Breast epithelium (tissue), 4 donors: ENCODE measurements around the gene EXOC3L1. TPM values are rescaled to one million over a fixed set of nuclear protein-coding genes. Genes with fewer than 3 reads are reported as not detected.

Experiments used
- DNase-seq, 2 donors: peaks; one replicate each; pipeline ENCODE4 v3.0.0-alpha.2; 2019; ENCODE audit warnings: low spot score in 2 of 2
- H3K27ac ChIP-seq, 2 donors: fragments of 200-600 bp; sonication (generic) in 1 of 2; one replicate each; pipeline ENCODE4 v1.5.1; 2016 to 2019; ENCODE audit warnings: mild to moderate bottlenecking in 1 of 2
- H3K27me3 ChIP-seq, 2 donors: fragments of 200-600 bp; sonication (generic) in 1 of 2; one replicate each; pipeline versions ENCODE4 v1.5.1 to v1.6.0; 2017 to 2019; ENCODE audit warnings: control low read depth in 1 of 2, mild to moderate bottlenecking in 1 of 2
- H3K36me3 ChIP-seq: fragments of 200-600 bp; one replicate; pipeline ENCODE4 v1.5.1; 2019
- H3K4me1 ChIP-seq, 2 donors: fragments of 200-600 bp; sonication (generic); one replicate each; pipeline ENCODE4 v1.5.1; 2016 to 2019; ENCODE audit warnings: control low read depth in 1 of 2
- H3K4me3 ChIP-seq, 3 donors: fragments of 200-600 bp; sonication (generic); 1 replicate in 2 of 3; 2 replicates in 1 of 3; pipeline ENCODE4 v1.5.1; 2016 to 2019; ENCODE audit warnings: mild to moderate bottlenecking in 3 of 3, moderate library complexity in 2 of 3
- H3K9me3 ChIP-seq, 2 donors: fragments of 200-600 bp; sonication (generic) in 1 of 2; one replicate each; pipeline ENCODE4 v1.5.1; 2016 to 2019; ENCODE audit warnings: control low read depth in 1 of 2
- CTCF ChIP-seq, 3 donors: fragments of 450-650 bp; IDR thresholded peaks; one replicate each; pipeline ENCODE4 v1.5.1; 2016 to 2017; ENCODE audit warnings: antibody characterized with exemption in 3 of 3, mild to moderate bottlenecking in 3 of 3, moderate library complexity in 3 of 3
- POLR2A ChIP-seq: fragments of 450-650 bp; IDR thresholded peaks from one replicate; pipeline ENCODE4 v1.6.1; 2016; ENCODE audit warnings: antibody characterized with exemption, mild to moderate bottlenecking, moderate library complexity
- POLR2AphosphoS5 ChIP-seq, 3 donors: sonication (generic); formaldehyde crosslinking; IDR thresholded peaks; one replicate each; pipeline ENCODE4 v1.6.1; 2017; ENCODE audit warnings: antibody characterized with exemption in 3 of 3
- intact Hi-C: fragments of 100-400 bp; cut with DNase I; formaldehyde crosslinking; loops from one replicate; pipeline ENCODE4 v1.15.1; 2023; ENCODE audit warnings: low total_unique reads
- total RNA-seq, 3 donors: library from RNA; depleted of rRNA; stranded (reverse); fragments of >200 nt; gene quantifications; one replicate each; pipeline ENCODE4 v1.1.0, GENCODE V29; 2016

Gene EXOC3L1
- total RNA-seq, 3 donors from 2014 or later, result 1.1 to 3.6 (median 2.2) TPM

- no peak for DNase-seq
- Histone ChIP-seq H3K27me3 (no peaks in the 10 kb centered on the region), H3K27ac (peak overlapping the region; percentile 95), H3K36me3 (no peaks in the 10 kb centered on the region), H3K4me3 (no peak overlapping the region), H3K9me3 (no peaks in the 10 kb centered on the region), H3K4me1 (peaks cover 9% of the 10 kb centered on the region in 2 donors)
- TF ChIP-seq CTCF (IDR thresholded peaks at IDR 0.05) (no peak), POLR2A (no peak), POLR2AphosphoS5 (IDR thresholded peaks at IDR 0.05) (no peak)
- intact Hi-C loops, result no loop called here
Observed at GRCh38 chr16:67169011-67169451, 20.9 kb downstream of the EXOC3L1 start.

GRCh38 chr16:67167588-67167987, 22.3 kb downstream of the EXOC3L1 start:
- intact Hi-C loops, result no loop called here
- Histone ChIP-seq H3K27me3 (no peaks in the 10 kb centered on the region), H3K4me1 (peaks cover 10% of the 10 kb centered on the region in 2 donors), H3K9me3 (no peaks in the 10 kb centered on the region), H3K4me3 (no peak overlapping the region), H3K27ac (no peak overlapping the region), H3K36me3 (no peaks in the 10 kb centered on the region)
- TF ChIP-seq POLR2AphosphoS5 (IDR thresholded peaks at IDR 0.05) (no peak), CTCF (IDR thresholded peaks at IDR 0.05) (no peak), POLR2A (no peak)
- DNase-seq, result no peak

GRCh38 chr16:67166598-67167168, 23.3 kb downstream of the EXOC3L1 start:
- intact Hi-C loops, result no loop called here
- TF ChIP-seq CTCF (IDR thresholded peaks at IDR 0.05), result no peak
- no peak for TF ChIP-seq POLR2AphosphoS5 (IDR thresholded peaks at IDR 0.05)
- TF ChIP-seq POLR2A, result no peak
- Histone ChIP-seq H3K4me3 (no peak overlapping the region), H3K36me3 (no peaks in the 10 kb centered on the region), H3K4me1 (peaks cover 10 to 11% of the 10 kb centered on the region in 2 donors), H3K27me3 (no peaks in the 10 kb centered on the region), H3K9me3 (no peaks in the 10 kb centered on the region), H3K27ac (no peak overlapping the region)
- no peak for DNase-seq

- H3K9me3 ChIP-seq, result no peaks in the 10 kb centered on the region
- intact Hi-C loops, result no loop called here
- no peaks in the 10 kb centered on the region for H3K27me3 ChIP-seq
- no peak for TF ChIP-seq POLR2A
- TF ChIP-seq CTCF (IDR thresholded peaks at IDR 0.05), result no peak
- no peak for TF ChIP-seq POLR2AphosphoS5 (IDR thresholded peaks at IDR 0.05)
- no peak overlapping the region for H3K27ac ChIP-seq
- H3K4me1 ChIP-seq, result peaks cover 10 to 16% of the 10 kb centered on the region in 2 donors
- H3K36me3 ChIP-seq, result no peaks in the 10 kb centered on the region
- H3K4me3 ChIP-seq, result no peak overlapping the region
- DNase-seq, result no peak
Observed at GRCh38 chr16:67166110-67166547, 23.8 kb downstream of the EXOC3L1 start.

GRCh38 chr16:67165121-67166078, 24.5 kb downstream of the EXOC3L1 start:
- intact Hi-C loops, result no loop called here
- no peak for DNase-seq
- Histone ChIP-seq H3K27ac (peak overlapping the region; percentile 52 to 82), H3K4me1 (peaks cover 10 to 16% of the 10 kb centered on the region in 2 donors), H3K36me3 (no peaks in the 10 kb centered on the region), H3K4me3 (peak overlapping the region; percentile 42 to 70 (median 52)), H3K9me3 (no peaks in the 10 kb centered on the region), H3K27me3 (no peaks in the 10 kb centered on the region)
- TF ChIP-seq POLR2AphosphoS5 (IDR thresholded peaks at IDR 0.05) (no peak), CTCF (IDR thresholded peaks at IDR 0.05) (no peak), POLR2A (no peak)
